ENCODE measurements around the gene CMTM2.

DNA sequence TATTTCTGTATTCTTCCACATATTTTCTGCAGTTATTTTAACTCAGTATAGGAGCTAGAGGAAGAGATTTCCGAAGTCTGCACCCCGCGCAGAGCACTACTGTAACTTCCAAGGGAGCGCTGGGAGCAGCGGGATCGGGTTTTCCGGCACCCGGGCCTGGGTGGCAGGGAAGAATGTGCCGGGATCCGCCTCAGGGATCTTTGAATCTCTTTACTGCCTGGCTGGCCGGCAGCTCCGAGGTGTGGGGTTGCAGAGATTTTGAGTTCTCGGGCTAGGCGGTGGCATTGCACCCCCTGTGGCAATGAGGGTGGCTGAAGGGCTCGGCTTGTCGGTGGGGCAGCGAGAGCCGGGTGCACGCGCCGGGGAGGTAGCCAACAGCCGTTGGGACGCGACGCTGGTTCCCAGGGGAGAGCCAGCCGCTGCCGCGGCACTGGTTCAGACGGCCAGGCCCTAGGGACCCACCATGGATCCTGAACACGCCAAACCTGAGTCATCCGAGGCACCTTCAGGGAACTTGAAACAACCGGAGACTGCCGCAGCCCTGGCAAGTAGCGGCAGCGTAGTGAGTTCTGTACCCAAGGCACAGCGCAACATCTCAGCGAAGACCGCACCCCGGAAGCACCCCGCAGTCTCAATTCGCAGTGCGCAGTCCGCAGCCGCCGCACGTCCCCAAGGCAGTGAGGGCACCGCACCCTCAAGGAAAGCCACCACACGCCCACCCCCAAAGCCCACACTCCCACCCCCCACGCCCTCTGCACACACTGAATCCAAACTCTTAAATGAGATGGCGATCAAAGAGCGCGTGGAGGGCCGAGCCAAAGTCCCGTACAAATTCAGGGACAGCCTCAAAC lies 13.0 kb upstream of the CMTM2 start, which contains the start of gene CMTM1:
- TF ChIP-seq, protein P1, sequence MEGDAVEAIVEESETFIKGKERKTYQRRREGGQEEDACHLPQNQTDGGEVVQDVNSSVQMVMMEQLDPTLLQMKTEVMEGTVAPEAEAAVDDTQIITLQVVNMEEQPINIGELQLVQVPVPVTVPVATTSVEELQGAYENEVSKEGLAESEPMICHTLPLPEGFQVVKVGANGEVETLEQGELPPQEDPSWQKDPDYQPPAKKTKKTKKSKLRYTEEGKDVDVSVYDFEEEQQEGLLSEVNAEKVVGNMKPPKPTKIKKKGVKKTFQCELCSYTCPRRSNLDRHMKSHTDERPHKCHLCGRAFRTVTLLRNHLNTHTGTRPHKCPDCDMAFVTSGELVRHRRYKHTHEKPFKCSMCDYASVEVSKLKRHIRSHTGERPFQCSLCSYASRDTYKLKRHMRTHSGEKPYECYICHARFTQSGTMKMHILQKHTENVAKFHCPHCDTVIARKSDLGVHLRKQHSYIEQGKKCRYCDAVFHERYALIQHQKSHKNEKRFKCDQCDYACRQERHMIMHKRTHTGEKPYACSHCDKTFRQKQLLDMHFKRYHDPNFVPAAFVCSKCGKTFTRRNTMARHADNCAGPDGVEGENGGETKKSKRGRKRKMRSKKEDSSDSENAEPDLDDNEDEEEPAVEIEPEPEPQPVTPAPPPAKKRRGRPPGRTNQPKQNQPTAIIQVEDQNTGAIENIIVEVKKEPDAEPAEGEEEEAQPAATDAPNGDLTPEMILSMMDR (conservative IDR thresholded peaks at IDR 0.05 in 1 of 2, IDR thresholded peaks at IDR 0.05 in 1 of 2; ENCODE audit: low read depth in 1 of 2, low read length in 2 of 2), result no peak
- no peak for TF ChIP-seq EZH2 (IDR thresholded peaks at IDR 0.05; ENCODE audit: low read length, missing control alignments)

Data from fibroblast of lung (primary cell).